Fibroblast of the aortic adventitia (primary cell): ENCODE data around the gene SYT17. TPM values are rescaled to one million over a fixed set of nuclear protein-coding genes. Genes with fewer than 3 reads are reported as not detected.
A peak's percentile ranks its signal among the peaks of the same experiment; 100 is the strongest.

Source experiments
- DNase-seq: peaks from one replicate; pipeline ENCODE4 v3.0.0-alpha.2; 2010; ENCODE audit warnings: low read depth
- H3K4me3 ChIP-seq: 2 replicates; pipeline ENCODE4 v1.5.1; 2011; ENCODE audit warnings: low read depth, mild to moderate bottlenecking, control low read depth, low read length, moderate library complexity
- total RNA-seq: library from RNA; depleted of rRNA; stranded (reverse); fragments of >200 nt; gene quantifications from 2 replicates; pipeline ENCODE4 v1.2.3, GENCODE V29; 2012; ENCODE audit warnings: low replicate concordance
- TF ChIP-seq, protein P1 (sequence below): IDR thresholded peaks from 2 replicates; pipeline ENCODE4 v1.5.1; 2011; ENCODE audit warnings: mild to moderate bottlenecking, low read length, control low read depth, inconsistent platforms; ENCODE audit not compliant: insufficient read depth

The SYT17 gene
- total RNA-seq, 1 donor, result under 0.01 TPM

GRCh38 chr16:19288872-19289799 lies 121.1 kb downstream of the SYT17 start:
- no peak for DNase-seq
- TF ChIP-seq, protein P1, sequence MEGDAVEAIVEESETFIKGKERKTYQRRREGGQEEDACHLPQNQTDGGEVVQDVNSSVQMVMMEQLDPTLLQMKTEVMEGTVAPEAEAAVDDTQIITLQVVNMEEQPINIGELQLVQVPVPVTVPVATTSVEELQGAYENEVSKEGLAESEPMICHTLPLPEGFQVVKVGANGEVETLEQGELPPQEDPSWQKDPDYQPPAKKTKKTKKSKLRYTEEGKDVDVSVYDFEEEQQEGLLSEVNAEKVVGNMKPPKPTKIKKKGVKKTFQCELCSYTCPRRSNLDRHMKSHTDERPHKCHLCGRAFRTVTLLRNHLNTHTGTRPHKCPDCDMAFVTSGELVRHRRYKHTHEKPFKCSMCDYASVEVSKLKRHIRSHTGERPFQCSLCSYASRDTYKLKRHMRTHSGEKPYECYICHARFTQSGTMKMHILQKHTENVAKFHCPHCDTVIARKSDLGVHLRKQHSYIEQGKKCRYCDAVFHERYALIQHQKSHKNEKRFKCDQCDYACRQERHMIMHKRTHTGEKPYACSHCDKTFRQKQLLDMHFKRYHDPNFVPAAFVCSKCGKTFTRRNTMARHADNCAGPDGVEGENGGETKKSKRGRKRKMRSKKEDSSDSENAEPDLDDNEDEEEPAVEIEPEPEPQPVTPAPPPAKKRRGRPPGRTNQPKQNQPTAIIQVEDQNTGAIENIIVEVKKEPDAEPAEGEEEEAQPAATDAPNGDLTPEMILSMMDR, result no peak

GRCh38 chr16:19289811-19290485 lies 121.9 kb downstream of the SYT17 start:
- TF ChIP-seq, protein P1, result no peak
- H3K4me3 ChIP-seq, result no peak overlapping the region
- DNase-seq, result no peak

More at GRCh38 chr16:19288872-19289799, 121.1 kb downstream of the SYT17 start:
- H3K4me3 ChIP-seq, result no peak overlapping the region

GRCh38 chr16:19290860-19291259 lies 122.8 kb downstream of the SYT17 start:
- TF ChIP-seq, protein P1, result no peak
- no peak for DNase-seq
- no peak overlapping the region for H3K4me3 ChIP-seq

GRCh38 chr16:19291475-19291874 lies 123.4 kb downstream of the SYT17 start:
- no peak overlapping the region for H3K4me3 ChIP-seq
- peak; percentile 2 for DNase-seq
- TF ChIP-seq, protein P1, result no peak

- TF ChIP-seq, protein P1, result no peak
- DNase-seq, result no peak
- no peak overlapping the region for H3K4me3 ChIP-seq
These were observed 124.1 kb downstream of the SYT17 start for GRCh38 chr16:19292186-19292585.

DNA sequence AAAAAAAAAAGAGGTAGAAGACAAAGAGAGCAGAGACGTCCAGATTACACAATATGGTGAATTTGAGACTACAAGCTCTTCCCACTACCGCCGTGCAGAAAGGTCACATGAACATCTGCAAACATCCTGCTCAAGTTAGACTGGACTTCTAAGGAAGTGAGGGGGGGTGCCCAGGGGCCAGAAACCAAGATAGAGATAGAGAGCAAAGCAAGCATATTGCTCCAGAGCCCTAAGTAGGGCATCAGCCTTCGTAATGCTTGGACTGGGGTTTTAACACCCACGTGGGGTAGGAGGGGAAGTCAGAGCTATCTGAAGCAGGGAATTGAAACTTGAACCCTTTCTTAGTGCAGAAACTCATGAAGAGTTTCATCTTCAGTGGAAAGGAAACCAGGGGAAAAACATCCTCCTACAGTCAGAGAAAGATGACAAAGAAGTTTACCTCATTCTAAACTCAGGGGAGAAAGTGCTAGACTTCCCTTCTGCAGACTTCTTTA lies 126.2 kb downstream of the SYT17 start:
- DNase-seq, result no peak
- TF ChIP-seq, protein P1, result no peak
- no peak overlapping the region for H3K4me3 ChIP-seq
